ENCODE data around the gene MLEC. TPM values are rescaled to one million over a fixed set of nuclear protein-coding genes. Genes with fewer than 3 reads are reported as not detected.

The MLEC gene
- total RNA-seq, 1 donor from 2014 or later = 172 TPM

- Mint-ChIP-seq H3K27ac (no peak overlapping the region), H3K36me3 (peaks cover 14% of the 10 kb centered on the region), H3K4me1 (ENCODE audit: unreplicated experiment) (peaks cover 4% of the 10 kb centered on the region), H3K9me3 (no peaks in the 10 kb centered on the region), H3K4me3 (no peak overlapping the region), H3K27me3 (no peaks in the 10 kb centered on the region)
- TF ChIP-seq CTCF (conservative IDR thresholded peaks at IDR 0.05) = no peak
- no peak for DNase-seq (ENCODE audit: extremely low spot score, unreplicated experiment)
These were observed 16.5 kb downstream of the MLEC start for GRCh38 chr12:120703311-120703942.

GRCh38 chr12:120705618-120706017, 18.7 kb downstream of the MLEC start:
- H3K27ac Mint-ChIP-seq = no peak overlapping the region
- H3K27me3 Mint-ChIP-seq = no peaks in the 10 kb centered on the region
- no peaks in the 10 kb centered on the region for H3K9me3 Mint-ChIP-seq
- H3K4me1 Mint-ChIP-seq (ENCODE audit: unreplicated experiment) = peaks cover 15% of the 10 kb centered on the region
- TF ChIP-seq CTCF (conservative IDR thresholded peaks at IDR 0.05) = no peak
- no peak overlapping the region for H3K4me3 Mint-ChIP-seq
- no peak for DNase-seq (ENCODE audit: extremely low spot score, unreplicated experiment)
- peaks cover 13% of the 10 kb centered on the region for H3K36me3 Mint-ChIP-seq

GRCh38 chr12:120706029-120706428, 19.1 kb downstream of the MLEC start:
- H3K36me3 Mint-ChIP-seq = peaks cover 9% of the 10 kb centered on the region
- no peak overlapping the region for H3K4me3 Mint-ChIP-seq
- H3K27ac Mint-ChIP-seq = no peak overlapping the region
- no peaks in the 10 kb centered on the region for H3K27me3 Mint-ChIP-seq
- DNase-seq (ENCODE audit: extremely low spot score, unreplicated experiment) = no peak
- no peak for TF ChIP-seq CTCF (conservative IDR thresholded peaks at IDR 0.05)
- H3K9me3 Mint-ChIP-seq = no peaks in the 10 kb centered on the region
- peaks cover 15% of the 10 kb centered on the region for H3K4me1 Mint-ChIP-seq (ENCODE audit: unreplicated experiment)

GRCh38 chr12:120708651-120709050, 21.7 kb downstream of the MLEC start:
- H3K9me3 Mint-ChIP-seq = no peaks in the 10 kb centered on the region
- peaks cover 31% of the 10 kb centered on the region for H3K4me1 Mint-ChIP-seq (ENCODE audit: unreplicated experiment)
- no peak for DNase-seq (ENCODE audit: extremely low spot score, unreplicated experiment)
- H3K36me3 Mint-ChIP-seq = peaks cover 4% of the 10 kb centered on the region
- peak overlapping the region; percentile 52 for H3K4me3 Mint-ChIP-seq
- no peaks in the 10 kb centered on the region for H3K27me3 Mint-ChIP-seq
- H3K27ac Mint-ChIP-seq = peak overlapping the region; percentile 48
- no peak for TF ChIP-seq CTCF (conservative IDR thresholded peaks at IDR 0.05)

GRCh38 chr12:120710031-120710804, 23.3 kb downstream of the MLEC start, which contains the start of gene UNC119B:
TSS of gene UNC119B (plus strand) at chr12:120710458. CDS start at chr12:120710475, 17 bp downstream.
- no peaks in the 10 kb centered on the region for H3K9me3 Mint-ChIP-seq
- peak within 1 kb of the TSS; percentile 63 for H3K27ac Mint-ChIP-seq
- peak within 1 kb of the TSS; percentile 89 for H3K4me3 Mint-ChIP-seq
- peaks cover 36% of the 10 kb centered on the region for H3K4me1 Mint-ChIP-seq (ENCODE audit: unreplicated experiment)
- H3K27me3 Mint-ChIP-seq = no peaks in the 10 kb centered on the region
- DNase-seq (ENCODE audit: extremely low spot score, unreplicated experiment) = peak; percentile 80
- no peak for TF ChIP-seq CTCF (conservative IDR thresholded peaks at IDR 0.05)
- H3K36me3 Mint-ChIP-seq = peaks cover 6% of the 10 kb centered on the region
